Measurements from ENCODE around the gene MESP2. TPM values are rescaled to one million over a fixed set of nuclear protein-coding genes. Genes with fewer than 3 reads are reported as not detected.

MESP2 gene
- total and polyA plus RNA-seq, 2 experiments from 2014 or later, result not detected

- Histone ChIP-seq H3K4me2 (ENCODE audit: unreplicated experiment) (no peak overlapping the region), H3F3A (ENCODE audit: insufficient read depth) (no peaks in the 10 kb centered on the region), H2AFZ (no peak overlapping the region), H4K20me1 (ENCODE audit: insufficient read depth) (no peaks in the 10 kb centered on the region), H3K9me2 (ENCODE audit: insufficient read depth) (no peaks in the 10 kb centered on the region), H3K9ac (no peak overlapping the region), H3K36me3 (ENCODE audit: low read depth) (no peaks in the 10 kb centered on the region), H3K9me3 (ENCODE audit: low read depth) (no peaks in the 10 kb centered on the region), H3K79me2 (ENCODE audit: insufficient read depth) (no peaks in the 10 kb centered on the region), H3K4me1 (ENCODE audit: insufficient read depth) (no peaks in the 10 kb centered on the region), H3K27ac (no peak overlapping the region), H3K27me3 (replicated peaks; ENCODE audit: insufficient read depth) (peaks cover 5% of the 10 kb centered on the region; the same call in 1 of the 2 replicates), H3K4me3 (no peak overlapping the region)
- TF ChIP-seq EZH2 (IDR thresholded peaks at IDR 0.05; ENCODE audit: insufficient read depth, poor library complexity, severe bottlenecking) (no peak), EZH2phosphoT487 (IDR thresholded peaks at IDR 0.05; ENCODE audit: insufficient read depth, low read depth) (no peak)
- DNase-seq, result no peak
- in situ Hi-C loops (cut with MboI), result loop anchor here (5.0 to 25.0 kb wide), 2 partner anchors 123 to 308 kb away; no protein-coding TSS in a partner anchor
- WGBS, 2 experiments (ENCODE audit: low coverage in 1 of 2, low lambda C conversion rate in 2 of 2, missing lambda C conversion rate in 2 of 2), result 80 to 83% methylated on average over 7 of the region's 7 CpGs
These were observed 22.3 kb upstream of the MESP2 start for GRCh38 chr15:89753855-89754254.

- no peak for DNase-seq
- Histone ChIP-seq H3K4me1 (ENCODE audit: insufficient read depth) (no peaks in the 10 kb centered on the region), H2AFZ (no peak overlapping the region), H3K9ac (no peak overlapping the region), H3K79me2 (ENCODE audit: insufficient read depth) (no peaks in the 10 kb centered on the region), H3K27me3 (replicated peaks; ENCODE audit: insufficient read depth) (peaks cover 3% of the 10 kb centered on the region; the same call in 1 of the 2 replicates), H3F3A (ENCODE audit: insufficient read depth) (no peaks in the 10 kb centered on the region), H4K20me1 (ENCODE audit: insufficient read depth) (no peaks in the 10 kb centered on the region), H3K9me3 (ENCODE audit: low read depth) (no peaks in the 10 kb centered on the region), H3K9me2 (ENCODE audit: insufficient read depth) (no peaks in the 10 kb centered on the region), H3K4me2 (ENCODE audit: unreplicated experiment) (no peak overlapping the region), H3K36me3 (ENCODE audit: low read depth) (no peaks in the 10 kb centered on the region), H3K4me3 (no peak overlapping the region), H3K27ac (no peak overlapping the region)
- WGBS, 2 experiments (ENCODE audit: low coverage in 1 of 2, low lambda C conversion rate in 2 of 2, missing lambda C conversion rate in 2 of 2), result 66 to 72% methylated on average over 6 to 8 of the region's 8 CpGs
- TF ChIP-seq EZH2phosphoT487 (IDR thresholded peaks at IDR 0.05; ENCODE audit: insufficient read depth, low read depth) (no peak), EZH2 (IDR thresholded peaks at IDR 0.05; ENCODE audit: insufficient read depth, poor library complexity, severe bottlenecking) (no peak)
- in situ Hi-C loops (cut with MboI), result loop anchor here (5.0 to 25.0 kb wide), 2 partner anchors 123 to 308 kb away; no protein-coding TSS in a partner anchor
These were observed 21.6 kb upstream of the MESP2 start for GRCh38 chr15:89754361-89755154.

GRCh38 chr15:89755701-89756100 lies 20.4 kb upstream of the MESP2 start:
- H3K9ac ChIP-seq, result no peak overlapping the region
- WGBS, 2 experiments (ENCODE audit: low coverage in 1 of 2, low lambda C conversion rate in 2 of 2, missing lambda C conversion rate in 2 of 2), result 88 to 97% methylated on average over 4 of the region's 4 CpGs
- H4K20me1 ChIP-seq (ENCODE audit: insufficient read depth), result no peaks in the 10 kb centered on the region
- H3K4me1 ChIP-seq (ENCODE audit: insufficient read depth), result no peaks in the 10 kb centered on the region
- DNase-seq, result no peak
- H3F3A ChIP-seq (ENCODE audit: insufficient read depth), result no peaks in the 10 kb centered on the region
- no peak overlapping the region for H3K4me2 ChIP-seq (ENCODE audit: unreplicated experiment)
- TF ChIP-seq EZH2phosphoT487 (IDR thresholded peaks at IDR 0.05; ENCODE audit: insufficient read depth, low read depth), result no peak
- H3K36me3 ChIP-seq (ENCODE audit: low read depth), result no peaks in the 10 kb centered on the region
- no peak overlapping the region for H3K27ac ChIP-seq
- H3K79me2 ChIP-seq (ENCODE audit: insufficient read depth), result no peaks in the 10 kb centered on the region
- no peaks in the 10 kb centered on the region for H3K9me3 ChIP-seq (ENCODE audit: low read depth)
- H2AFZ ChIP-seq, result no peak overlapping the region
- no peaks in the 10 kb centered on the region for H3K27me3 ChIP-seq (replicated peaks; ENCODE audit: insufficient read depth)
- no peaks in the 10 kb centered on the region for H3K9me2 ChIP-seq (ENCODE audit: insufficient read depth)
- no peak overlapping the region for H3K4me3 ChIP-seq
- in situ Hi-C loops (cut with MboI), result loop anchor here (25.0 kb wide), 1 partner anchor 307 kb away; no protein-coding TSS in a partner anchor

- Histone ChIP-seq H2AFZ (no peak overlapping the region), H4K20me1 (ENCODE audit: insufficient read depth) (no peaks in the 10 kb centered on the region), H3K79me2 (ENCODE audit: insufficient read depth) (no peaks in the 10 kb centered on the region), H3K27ac (no peak overlapping the region), H3K4me1 (ENCODE audit: insufficient read depth) (no peaks in the 10 kb centered on the region), H3K4me3 (no peak overlapping the region), H3K9me2 (ENCODE audit: insufficient read depth) (no peaks in the 10 kb centered on the region), H3K9me3 (ENCODE audit: low read depth) (no peaks in the 10 kb centered on the region), H3K36me3 (ENCODE audit: low read depth) (no peaks in the 10 kb centered on the region), H3K9ac (no peak overlapping the region), H3F3A (ENCODE audit: insufficient read depth) (no peaks in the 10 kb centered on the region), H3K27me3 (replicated peaks; ENCODE audit: insufficient read depth) (no peaks in the 10 kb centered on the region), H3K4me2 (ENCODE audit: unreplicated experiment) (no peak overlapping the region)
- DNase-seq, result no peak
- TF ChIP-seq EZH2 (IDR thresholded peaks at IDR 0.05; ENCODE audit: insufficient read depth, poor library complexity, severe bottlenecking) (no peak), EZH2phosphoT487 (IDR thresholded peaks at IDR 0.05; ENCODE audit: insufficient read depth, low read depth) (no peak)
- whole genome bisulfite sequencing, 2 experiments (ENCODE audit: low coverage in 1 of 2, low lambda C conversion rate in 2 of 2, missing lambda C conversion rate in 2 of 2), result 81 to 84% methylated on average over 7 of the region's 7 CpGs
- in situ Hi-C loops (cut with MboI), result loop anchor here (25.0 kb wide), 1 partner anchor 305 kb away; no protein-coding TSS in a partner anchor
These were observed 19.2 kb upstream of the MESP2 start for GRCh38 chr15:89756897-89757296.

Measured in GM23248 (cell line).